ENCODE results near the gene PFDN5.

- no peak for TF ChIP-seq CTCF (IDR thresholded peaks at IDR 0.05)
- TF ChIP-seq POLR2AphosphoS5 (IDR thresholded peaks at IDR 0.05; ENCODE audit: low read depth, low read length): no peak
- no peak for TF ChIP-seq SIN3A (IDR thresholded peaks at IDR 0.05; ENCODE audit: borderline replicate concordance, insufficient read depth, low read depth, low read length)
- no peak for TF ChIP-seq REST (IDR thresholded peaks at IDR 0.05; ENCODE audit: insufficient read depth in 1 of 2, low read depth in 2 of 2, low read length in 1 of 2)
Observed at GRCh38 chr12:53306826-53307225, 11.5 kb downstream of the PFDN5 start.

All from Panc1 (cell line).